Measurements from ENCODE around the gene LMBR1.
"Not testable (repeated sequence)": the region's sequence is repeated elsewhere in the genome, so short reads cannot be mapped to it uniquely, and the experiment has no call there.

The LMBR1 gene

GRCh38 chr7:156860099-156860498 is 32.9 kb downstream of the LMBR1 start:
- H2BK5ac ChIP-seq (ENCODE audit: low read length); H2BK15ac ChIP-seq (ENCODE audit: low read length); H2AFZ ChIP-seq (ENCODE audit: low read length); H3K18ac ChIP-seq (ENCODE audit: low read length); H3K4ac ChIP-seq (ENCODE audit: low read length); H3K9ac ChIP-seq (ENCODE audit: low read depth, low read length, poor library complexity); H3K4me1 ChIP-seq (ENCODE audit: control insufficient read depth in 2 of 2, insufficient read depth in 1 of 2, low read depth in 1 of 2, low read length in 2 of 2); H3K14ac ChIP-seq (ENCODE audit: low read length); H3K4me3 ChIP-seq (ENCODE audit: low read length in 2 of 2); H4K91ac ChIP-seq (ENCODE audit: low read depth, low read length, poor library complexity); H4K8ac ChIP-seq (ENCODE audit: low read depth, low read length); H2BK120ac ChIP-seq (ENCODE audit: low read depth, low read length); H3K27me3 ChIP-seq (ENCODE audit: control insufficient read depth in 3 of 3, insufficient read depth in 3 of 3, low read depth in 1 of 3, low read length in 3 of 3); H2BK12ac ChIP-seq (ENCODE audit: low read length); H3K79me1 ChIP-seq (ENCODE audit: low read depth, low read length); H3K4me2 ChIP-seq (ENCODE audit: insufficient read depth, low read length, poor library complexity, severe bottlenecking); H3K23ac ChIP-seq (ENCODE audit: low read depth, low read length, poor library complexity); DNase-seq (ENCODE audit: low spot score); H2AK5ac ChIP-seq (ENCODE audit: low read depth, low read length); H3K27ac ChIP-seq (replicated peaks; ENCODE audit: low read length): not testable (repeated sequence)
- WGBS, 2 donors (ENCODE audit: extremely low coverage in 2 of 2, insufficient read length in 2 of 2, insufficient replicate concordance in 1 of 2) = no CpG with 5 or more reads among the region's 8 CpGs
- Histone ChIP-seq H3K9me3 (replicated peaks in 1 of 2; ENCODE audit: control insufficient read depth in 2 of 2, insufficient read depth in 1 of 2, low read depth in 1 of 2, low read length in 2 of 2) (peaks cover 2 to 41% of the 10 kb centered on the region in 2 donors), H3K36me3 (replicated peaks in 1 of 2; ENCODE audit: control insufficient read depth in 2 of 2, insufficient read depth in 2 of 2, low read length in 2 of 2) (peaks cover 0 to 15% of the 10 kb centered on the region in 2 donors)

- no peak overlapping the region for H4K8ac ChIP-seq (ENCODE audit: low read depth, low read length)
- no peak for DNase-seq (ENCODE audit: low spot score)
- no peak overlapping the region for H3K4me2 ChIP-seq (ENCODE audit: insufficient read depth, low read length, poor library complexity, severe bottlenecking)
- no peak overlapping the region for H2AFZ ChIP-seq (ENCODE audit: low read length)
- H2BK12ac ChIP-seq (ENCODE audit: low read length) = no peak overlapping the region
- no peak overlapping the region for H3K4ac ChIP-seq (ENCODE audit: low read length)
- H2BK15ac ChIP-seq (ENCODE audit: low read length) = no peak overlapping the region
- no peak overlapping the region for H3K14ac ChIP-seq (ENCODE audit: low read length)
- no peak overlapping the region for H2AK5ac ChIP-seq (ENCODE audit: low read depth, low read length)
- no peak overlapping the region for H3K9ac ChIP-seq (ENCODE audit: low read depth, low read length, poor library complexity)
- H3K18ac ChIP-seq (ENCODE audit: low read length) = no peak overlapping the region
- no peak overlapping the region for H3K4me3 ChIP-seq (ENCODE audit: low read length in 2 of 2)
- no peak overlapping the region for H4K91ac ChIP-seq (ENCODE audit: low read depth, low read length, poor library complexity)
- H3K27me3 ChIP-seq (ENCODE audit: control insufficient read depth in 3 of 3, insufficient read depth in 3 of 3, low read depth in 1 of 3, low read length in 3 of 3) = no peaks in the 10 kb centered on the region
- H3K79me1 ChIP-seq (ENCODE audit: low read depth, low read length) = no peaks in the 10 kb centered on the region
- no peak overlapping the region for H2BK5ac ChIP-seq (ENCODE audit: low read length)
- no peaks in the 10 kb centered on the region for H3K4me1 ChIP-seq (ENCODE audit: control insufficient read depth in 2 of 2, insufficient read depth in 1 of 2, low read depth in 1 of 2, low read length in 2 of 2)
- H3K27ac ChIP-seq (replicated peaks; ENCODE audit: low read length) = no peak overlapping the region
- H2BK120ac ChIP-seq (ENCODE audit: low read depth, low read length) = no peak overlapping the region
- peaks cover 0 to 15% of the 10 kb centered on the region in 2 donors for H3K36me3 ChIP-seq (replicated peaks in 1 of 2; ENCODE audit: control insufficient read depth in 2 of 2, insufficient read depth in 2 of 2, low read length in 2 of 2)
- H3K9me3 ChIP-seq (replicated peaks in 1 of 2; ENCODE audit: control insufficient read depth in 2 of 2, insufficient read depth in 1 of 2, low read depth in 1 of 2, low read length in 2 of 2) = peaks cover 4 to 49% of the 10 kb centered on the region in 2 donors
- no peak overlapping the region for H3K23ac ChIP-seq (ENCODE audit: low read depth, low read length, poor library complexity)
Observed at GRCh38 chr7:156858523-156858922, 34.5 kb downstream of the LMBR1 start.

- Histone ChIP-seq H2BK12ac (ENCODE audit: low read length) (no peak overlapping the region), H3K4me2 (ENCODE audit: insufficient read depth, low read length, poor library complexity, severe bottlenecking) (no peak overlapping the region), H2BK5ac (ENCODE audit: low read length) (no peak overlapping the region), H4K8ac (ENCODE audit: low read depth, low read length) (no peak overlapping the region), H3K27me3 (ENCODE audit: control insufficient read depth in 3 of 3, insufficient read depth in 3 of 3, low read depth in 1 of 3, low read length in 3 of 3) (no peaks in the 10 kb centered on the region), H3K9me3 (replicated peaks in 1 of 2; ENCODE audit: control insufficient read depth in 2 of 2, insufficient read depth in 1 of 2, low read depth in 1 of 2, low read length in 2 of 2) (peaks cover 4 to 47% of the 10 kb centered on the region in 2 donors), H3K23ac (ENCODE audit: low read depth, low read length, poor library complexity) (no peak overlapping the region), H2BK120ac (ENCODE audit: low read depth, low read length) (no peak overlapping the region), H3K27ac (replicated peaks; ENCODE audit: low read length) (no peak overlapping the region), H2AFZ (ENCODE audit: low read length) (no peak overlapping the region), H3K4me1 (ENCODE audit: control insufficient read depth in 2 of 2, insufficient read depth in 1 of 2, low read depth in 1 of 2, low read length in 2 of 2) (no peaks in the 10 kb centered on the region), H3K79me1 (ENCODE audit: low read depth, low read length) (no peaks in the 10 kb centered on the region), H3K18ac (ENCODE audit: low read length) (no peak overlapping the region), H3K14ac (ENCODE audit: low read length) (no peak overlapping the region), H3K4ac (ENCODE audit: low read length) (no peak overlapping the region), H2BK15ac (ENCODE audit: low read length) (no peak overlapping the region), H3K4me3 (ENCODE audit: low read length in 2 of 2) (no peak overlapping the region), H3K9ac (ENCODE audit: low read depth, low read length, poor library complexity) (no peak overlapping the region), H3K36me3 (replicated peaks in 1 of 2; ENCODE audit: control insufficient read depth in 2 of 2, insufficient read depth in 2 of 2, low read length in 2 of 2) (peaks cover 0 to 14% of the 10 kb centered on the region in 2 donors), H4K91ac (ENCODE audit: low read depth, low read length, poor library complexity) (no peak overlapping the region), H2AK5ac (ENCODE audit: low read depth, low read length) (no peak overlapping the region)
- no CpG with 5 or more reads among the region's 1 CpG for WGBS, 2 donors (ENCODE audit: extremely low coverage in 2 of 2, insufficient read length in 2 of 2, insufficient replicate concordance in 1 of 2)
- no peak for DNase-seq (ENCODE audit: low spot score)
Observed at GRCh38 chr7:156857757-156858156, 35.2 kb downstream of the LMBR1 start.

GRCh38 chr7:156854654-156855053 is 38.3 kb downstream of the LMBR1 start:
- Histone ChIP-seq H3K27me3 (ENCODE audit: control insufficient read depth in 3 of 3, insufficient read depth in 3 of 3, low read depth in 1 of 3, low read length in 3 of 3) (no peaks in the 10 kb centered on the region), H3K14ac (ENCODE audit: low read length) (no peak overlapping the region), H3K79me1 (ENCODE audit: low read depth, low read length) (no peaks in the 10 kb centered on the region), H2BK120ac (ENCODE audit: low read depth, low read length) (no peak overlapping the region), H3K27ac (replicated peaks; ENCODE audit: low read length) (no peak overlapping the region), H3K36me3 (replicated peaks in 1 of 2; ENCODE audit: control insufficient read depth in 2 of 2, insufficient read depth in 2 of 2, low read length in 2 of 2) (no peaks in the 10 kb centered on the region), H4K8ac (ENCODE audit: low read depth, low read length) (no peak overlapping the region), H2AK5ac (ENCODE audit: low read depth, low read length) (no peak overlapping the region), H2AFZ (ENCODE audit: low read length) (no peak overlapping the region), H2BK15ac (ENCODE audit: low read length) (no peak overlapping the region), H3K4ac (ENCODE audit: low read length) (no peak overlapping the region), H3K4me3 (ENCODE audit: low read length in 2 of 2) (no peak overlapping the region), H3K9ac (ENCODE audit: low read depth, low read length, poor library complexity) (no peak overlapping the region), H4K91ac (ENCODE audit: low read depth, low read length, poor library complexity) (no peak overlapping the region), H3K4me2 (ENCODE audit: insufficient read depth, low read length, poor library complexity, severe bottlenecking) (no peak overlapping the region), H3K4me1 (ENCODE audit: control insufficient read depth in 2 of 2, insufficient read depth in 1 of 2, low read depth in 1 of 2, low read length in 2 of 2) (no peaks in the 10 kb centered on the region), H2BK5ac (ENCODE audit: low read length) (no peak overlapping the region), H3K18ac (ENCODE audit: low read length) (no peak overlapping the region), H3K9me3 (replicated peaks in 1 of 2; ENCODE audit: control insufficient read depth in 2 of 2, insufficient read depth in 1 of 2, low read depth in 1 of 2, low read length in 2 of 2) (peaks cover 4 to 22% of the 10 kb centered on the region in 2 donors), H3K23ac (ENCODE audit: low read depth, low read length, poor library complexity) (no peak overlapping the region), H2BK12ac (ENCODE audit: low read length) (no peak overlapping the region)
- WGBS, 2 donors (ENCODE audit: extremely low coverage in 2 of 2, insufficient read length in 2 of 2, insufficient replicate concordance in 1 of 2) = no CpG with 5 or more reads among the region's 5 CpGs
- DNase-seq (ENCODE audit: low spot score) = no peak

Measured in neuronal stem cell (in vitro differentiated cells).